COR-L47 (cell line): ENCODE data around the gene CNTNAP2.

Source experiments
- DNase-seq: peaks from one replicate; lab custom pipeline; 2025; lab: John Stamatoyannopoulos, UW

The CNTNAP2 gene

DNA sequence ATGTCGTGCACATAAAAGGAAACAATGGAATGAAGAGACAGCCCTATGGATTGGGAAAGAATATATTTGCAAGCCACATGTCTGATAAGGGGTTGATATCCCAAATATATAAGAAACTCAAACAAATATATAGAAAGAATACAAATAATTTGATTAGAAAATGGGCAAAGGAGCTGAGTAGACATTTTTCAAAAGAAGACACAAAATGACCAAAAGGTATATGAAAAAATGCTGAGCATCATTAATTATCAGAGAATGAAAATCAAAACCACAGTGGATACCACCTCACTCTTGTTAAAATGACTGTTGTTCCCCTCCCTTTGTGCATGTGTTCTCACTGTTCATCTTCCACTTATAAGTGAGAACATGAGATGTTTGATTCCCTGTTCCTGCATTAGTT, 175.3 kb downstream of the CNTNAP2 start:
- DNase-seq = no peak

DNA sequence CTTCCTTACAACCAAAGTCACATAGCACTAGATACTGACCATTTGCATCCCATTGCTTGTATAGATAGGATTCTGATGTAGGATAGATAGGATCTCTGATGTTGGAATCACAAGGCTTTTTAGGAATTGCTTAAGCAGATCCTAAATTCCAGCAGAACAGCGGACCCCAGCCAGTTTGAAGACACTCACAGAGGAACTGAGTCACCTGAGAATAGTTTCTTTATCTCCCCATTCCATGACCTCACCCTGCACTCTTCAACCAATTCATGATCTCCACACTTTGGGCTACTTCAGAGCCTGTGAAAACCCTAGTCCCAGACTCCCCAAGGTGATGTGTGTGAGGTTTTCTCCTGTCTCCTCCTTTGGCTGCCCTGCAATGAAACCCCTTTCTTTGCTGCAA, 179.4 kb downstream of the CNTNAP2 start:
- DNase-seq = no peak

DNA sequence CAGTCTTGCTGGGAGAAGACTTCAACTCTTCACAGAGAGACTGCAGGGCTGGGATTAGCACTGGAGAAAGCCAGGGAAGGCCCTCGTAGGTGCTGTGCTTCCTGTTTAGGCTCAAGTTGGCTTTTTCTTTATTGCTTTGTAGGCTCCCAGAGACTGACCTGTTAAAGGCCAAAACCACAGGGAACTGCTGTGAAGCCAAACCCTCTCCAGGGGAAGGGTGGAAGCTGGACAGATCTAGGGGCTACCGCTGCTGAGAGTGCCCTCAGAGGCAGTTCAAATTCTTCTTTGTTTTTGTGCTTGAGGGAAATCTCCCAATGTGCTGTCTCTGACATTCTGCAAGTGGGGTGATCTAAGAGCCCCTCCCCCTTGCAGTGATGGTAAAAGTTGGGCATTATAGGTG, 198.4 kb downstream of the CNTNAP2 start:
- no peak for DNase-seq

DNA sequence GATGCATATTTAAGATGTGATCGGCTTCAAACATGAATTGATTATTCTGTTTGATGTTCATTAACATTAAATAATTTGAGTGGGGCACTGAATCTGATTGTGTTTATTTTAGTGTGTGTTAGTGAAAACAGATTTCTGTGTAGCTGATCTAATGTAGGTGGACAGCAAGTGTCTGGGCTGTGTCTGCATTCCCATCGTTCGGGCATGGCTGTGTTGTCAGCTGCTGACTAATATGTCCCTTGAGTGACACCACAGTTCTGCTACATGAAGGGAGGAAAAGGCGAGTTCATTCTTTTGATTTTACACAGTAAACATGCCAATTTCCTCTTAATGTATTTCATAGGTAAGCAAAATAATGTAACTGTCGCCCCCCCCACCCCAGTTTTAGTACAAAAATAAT, 203.0 kb downstream of the CNTNAP2 start:
- no peak for DNase-seq

DNA sequence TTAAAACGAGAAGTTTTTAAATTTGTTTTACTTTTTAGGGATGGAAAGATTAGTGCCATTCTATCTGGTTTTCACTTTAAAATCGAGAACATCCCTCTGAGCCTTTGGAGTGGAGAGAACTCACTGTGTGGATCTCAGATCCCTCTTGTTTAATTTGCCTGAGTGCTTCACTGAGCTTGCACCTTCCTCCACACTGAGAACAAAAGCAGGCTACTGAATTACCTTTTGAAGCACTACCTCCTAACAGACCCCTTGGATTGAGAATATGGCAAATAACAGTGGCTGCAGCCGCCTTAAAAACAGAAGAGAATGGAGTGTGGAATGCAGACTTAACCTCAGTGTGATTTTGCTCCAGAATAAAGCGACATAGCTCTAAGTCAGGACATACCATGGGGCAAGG, 204.7 kb downstream of the CNTNAP2 start:
- no peak for DNase-seq

DNA sequence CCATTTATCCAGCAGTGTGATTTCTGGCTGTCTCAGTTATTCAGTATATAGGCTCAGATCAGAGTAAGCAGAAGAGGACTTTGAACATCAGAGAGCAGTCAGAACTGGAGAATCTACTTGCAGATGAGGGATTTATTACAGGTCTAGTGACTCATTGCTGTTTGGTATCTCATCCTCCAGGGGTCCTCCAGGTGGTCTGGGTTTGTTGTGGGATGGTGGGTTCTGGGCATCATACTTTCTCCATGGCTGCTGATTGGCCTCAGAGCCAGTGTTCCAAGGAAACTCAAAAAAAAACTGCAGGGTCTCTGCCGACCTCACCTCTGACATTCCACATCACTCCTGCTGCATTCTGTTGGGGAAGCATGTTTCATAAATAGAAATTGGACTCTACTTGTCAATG, 214.8 kb downstream of the CNTNAP2 start:
- no peak for DNase-seq

DNA sequence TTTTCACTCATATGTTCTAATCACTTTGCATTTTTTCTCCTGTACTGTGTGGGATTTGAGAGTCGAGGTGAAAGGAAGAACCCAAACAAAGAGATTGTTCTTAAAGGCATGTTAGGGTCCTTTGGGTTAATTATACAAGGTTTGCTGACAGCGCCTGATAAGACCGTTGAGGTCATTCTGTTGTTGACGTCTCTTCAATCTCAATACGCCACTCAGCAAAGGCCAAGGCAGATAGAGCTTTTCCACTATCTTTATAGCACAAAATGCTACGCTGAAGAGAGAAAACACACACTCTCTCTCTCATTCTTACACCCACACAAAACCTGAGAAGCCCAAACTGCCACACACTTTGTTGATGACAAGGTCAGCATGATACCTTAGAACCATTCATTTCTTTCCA, 228.7 kb downstream of the CNTNAP2 start:
- DNase-seq = no peak

DNA sequence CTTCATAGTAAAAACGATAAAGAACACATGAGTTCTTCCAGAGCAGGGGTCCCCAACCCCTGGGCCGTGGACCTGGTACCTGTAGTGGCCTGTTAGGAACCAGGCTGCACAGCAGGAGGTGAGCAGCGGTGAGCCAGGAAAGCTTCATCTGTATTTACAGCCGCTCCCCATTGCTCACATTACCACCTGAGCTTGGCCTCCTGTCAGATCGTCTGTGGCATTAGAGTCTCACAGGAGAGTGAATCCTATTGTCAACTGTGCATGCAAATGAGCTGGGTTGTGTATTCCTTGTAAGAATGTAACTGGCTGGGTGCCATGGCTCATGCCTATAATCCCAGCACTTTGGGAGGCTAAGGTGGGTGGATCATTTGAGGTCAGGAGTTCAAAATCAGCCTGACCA, 229.5 kb downstream of the CNTNAP2 start:
- DNase-seq = no peak

DNA sequence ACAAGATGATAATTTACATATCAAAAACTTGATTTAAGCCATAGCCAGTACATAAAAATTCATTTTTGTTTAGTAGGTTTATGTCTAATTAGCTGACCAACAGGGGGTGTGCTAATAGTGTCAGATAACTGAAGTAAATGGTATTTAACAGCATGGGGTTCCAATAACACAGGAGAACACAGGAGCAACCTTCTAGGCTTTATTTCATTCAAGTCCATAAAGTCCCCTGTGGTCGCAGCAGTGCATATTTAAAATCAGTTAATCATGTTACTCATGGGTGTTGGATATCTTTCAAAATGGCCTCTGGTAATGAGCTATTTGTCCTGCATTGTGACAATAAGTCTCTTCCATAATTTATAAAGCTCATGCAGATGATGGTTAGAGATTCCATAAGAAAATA, 238.6 kb downstream of the CNTNAP2 start:
- DNase-seq = peak; percentile 11

DNA sequence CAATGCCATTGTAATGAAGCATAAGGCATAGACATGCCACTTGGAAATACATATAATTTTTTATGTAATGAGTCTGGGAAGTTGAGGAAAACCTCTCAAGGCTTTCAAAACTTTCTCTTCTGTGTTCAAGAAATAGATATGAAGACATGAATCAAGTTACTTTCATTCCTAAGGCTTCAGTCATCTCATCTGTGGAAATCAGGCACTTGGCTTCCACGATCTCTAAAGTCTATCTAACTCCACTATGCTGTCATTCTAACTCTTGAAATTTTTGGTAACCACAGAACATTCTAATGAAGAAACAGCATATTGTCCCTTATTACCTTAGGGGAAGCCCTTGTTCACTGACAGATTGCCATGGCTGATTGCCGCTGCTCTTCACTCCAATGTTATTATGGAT, 242.6 kb downstream of the CNTNAP2 start:
- no peak for DNase-seq

DNA sequence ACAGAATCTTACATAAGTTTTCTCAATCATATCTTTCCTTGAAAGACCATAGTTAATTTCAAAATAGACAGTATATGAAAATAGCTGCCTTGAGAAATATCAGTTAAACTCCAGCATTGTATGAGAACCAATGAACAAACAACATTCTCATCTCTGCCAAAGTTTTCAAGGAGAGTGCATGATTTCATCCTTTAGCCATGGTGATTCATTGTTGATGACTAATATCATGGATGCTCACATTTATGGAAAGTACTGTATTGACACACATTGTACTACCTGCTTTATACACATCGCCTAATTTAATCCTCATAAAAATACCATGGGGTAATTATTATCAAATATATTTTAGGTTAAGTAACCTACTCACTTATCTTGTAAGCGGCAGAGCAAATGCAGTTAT, 250.3 kb downstream of the CNTNAP2 start:
- no peak for DNase-seq

DNA sequence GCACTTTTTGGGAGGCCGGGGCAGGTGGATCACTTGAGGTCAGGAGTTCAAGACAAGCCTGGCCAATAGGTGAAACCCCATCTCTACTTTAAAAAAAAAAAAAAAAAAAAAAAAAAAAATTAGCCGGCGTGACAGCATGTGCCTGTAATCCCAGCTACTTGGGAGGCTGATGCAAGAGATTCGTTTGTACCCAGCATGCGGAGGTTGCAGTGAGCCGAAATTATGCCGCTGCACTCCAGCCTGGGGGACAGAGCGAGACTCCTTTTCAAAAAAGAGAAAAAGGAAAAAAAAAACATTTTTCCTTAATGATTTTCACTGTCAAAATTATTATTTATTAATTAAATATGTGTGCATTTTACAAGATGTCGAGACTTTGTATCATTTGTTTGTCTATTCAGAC, 253.6 kb downstream of the CNTNAP2 start:
- DNase-seq = no peak

DNA sequence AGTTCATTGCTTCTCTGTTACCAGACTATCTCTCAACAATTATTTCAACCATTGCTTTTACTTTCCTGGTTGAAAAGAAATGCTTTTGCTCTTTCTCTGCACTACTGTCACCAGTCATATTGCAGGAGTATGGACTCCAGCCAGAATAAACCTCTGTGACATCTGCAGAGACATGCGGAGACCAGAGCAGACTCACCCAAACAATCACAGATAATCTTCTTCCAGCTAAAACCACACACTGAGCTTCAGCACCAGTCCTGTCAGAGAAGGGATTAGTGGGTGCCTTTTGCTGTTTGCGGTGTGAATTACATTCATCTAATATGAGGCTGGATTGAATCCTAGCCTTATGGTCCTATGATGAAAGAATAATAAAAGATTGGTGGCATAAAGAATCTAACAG, 258.6 kb downstream of the CNTNAP2 start:
- DNase-seq = peak; percentile 2

DNA sequence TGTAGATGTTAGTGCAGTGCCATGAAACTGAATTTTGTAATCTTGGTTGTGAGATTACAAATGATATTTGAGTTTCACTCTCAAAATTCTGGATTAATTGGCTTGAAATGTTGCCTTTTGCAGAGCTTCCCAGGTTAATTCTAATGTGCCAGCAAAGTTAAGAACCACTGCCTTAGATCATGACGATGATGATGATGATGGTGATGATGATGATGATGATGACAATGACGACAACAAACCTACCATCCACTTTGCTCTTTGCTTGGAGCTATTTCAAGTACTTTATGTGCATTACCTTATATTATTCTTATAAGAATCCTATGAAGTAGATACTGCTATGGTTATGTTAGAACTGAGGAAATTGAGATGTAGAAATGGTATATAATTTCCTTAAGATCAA, 261.6 kb downstream of the CNTNAP2 start:
- DNase-seq = no peak

DNA sequence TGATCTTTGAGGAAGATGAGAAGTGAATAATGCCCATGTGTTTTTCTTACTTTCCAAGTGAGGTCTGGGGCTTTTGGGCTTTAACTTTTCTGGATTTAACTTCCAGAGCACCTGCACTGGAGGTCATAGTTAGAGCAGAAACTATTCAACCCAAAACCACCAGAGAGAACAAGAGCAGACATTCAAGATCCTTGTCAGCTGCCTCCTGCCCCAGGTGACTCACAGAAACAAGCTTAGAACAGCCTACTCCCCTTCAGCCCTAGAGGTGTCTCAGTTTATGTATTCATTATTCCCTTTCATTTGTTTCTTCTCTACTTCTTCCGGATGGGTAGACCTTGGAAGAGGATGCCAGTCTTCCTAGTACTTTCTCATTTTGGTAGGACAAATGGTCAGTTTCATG, 270.5 kb downstream of the CNTNAP2 start:
- no peak for DNase-seq

DNA sequence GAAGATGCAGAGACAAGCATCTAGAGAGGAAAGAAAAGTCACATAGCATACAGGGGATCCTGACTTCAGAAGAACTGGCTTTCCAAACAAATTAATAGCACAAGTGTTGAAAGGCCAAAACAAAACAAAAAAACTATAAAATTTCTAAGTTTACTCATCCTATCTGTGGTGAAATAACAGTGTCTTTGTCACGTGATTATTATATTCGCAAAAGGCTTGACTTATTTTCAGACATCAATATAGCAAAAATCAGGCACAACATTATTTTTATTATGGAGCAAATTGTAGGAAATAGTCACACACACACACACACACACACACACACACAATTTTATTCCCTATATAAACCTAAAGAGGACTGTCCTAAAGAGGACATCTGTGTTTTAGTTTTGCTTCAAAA, 272.3 kb downstream of the CNTNAP2 start:
- no peak for DNase-seq

DNA sequence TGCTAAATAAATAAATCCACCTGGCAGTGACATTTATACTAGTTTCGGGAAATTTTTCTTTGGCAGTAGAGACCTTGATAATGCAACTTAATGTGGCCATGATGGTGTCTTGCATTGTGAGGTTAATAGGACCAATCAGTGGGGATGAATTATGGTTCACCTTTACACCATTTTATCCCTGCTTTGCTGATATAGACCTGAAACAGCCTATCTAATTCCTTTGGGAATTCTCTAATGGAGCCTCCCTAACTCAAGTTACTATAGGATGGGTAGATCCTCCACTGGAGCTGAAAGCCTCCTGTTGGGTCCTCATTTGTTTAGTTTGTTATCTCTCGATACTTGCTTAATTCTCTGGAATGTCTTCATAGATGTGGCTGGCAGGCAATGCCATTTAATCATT, 276.7 kb downstream of the CNTNAP2 start:
- DNase-seq = no peak

DNA sequence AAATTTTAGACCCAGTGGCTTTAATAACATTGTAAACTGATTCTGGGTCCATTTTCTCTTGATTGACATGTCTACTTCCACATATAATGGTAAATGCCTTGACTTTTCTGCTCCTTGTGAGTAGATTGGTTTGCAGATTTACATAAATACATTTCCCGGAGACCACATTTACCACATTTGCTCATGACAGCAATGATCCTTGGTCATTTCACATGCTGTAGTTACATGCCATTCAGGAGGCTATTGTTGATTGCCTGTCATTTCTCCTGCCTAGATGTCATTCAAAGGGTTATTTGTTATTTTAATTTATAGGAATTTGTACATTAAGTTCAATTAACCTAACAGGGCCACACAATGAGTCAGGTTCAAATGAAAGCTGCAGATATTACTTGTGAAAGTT, 280.5 kb downstream of the CNTNAP2 start:
- DNase-seq = no peak

DNA sequence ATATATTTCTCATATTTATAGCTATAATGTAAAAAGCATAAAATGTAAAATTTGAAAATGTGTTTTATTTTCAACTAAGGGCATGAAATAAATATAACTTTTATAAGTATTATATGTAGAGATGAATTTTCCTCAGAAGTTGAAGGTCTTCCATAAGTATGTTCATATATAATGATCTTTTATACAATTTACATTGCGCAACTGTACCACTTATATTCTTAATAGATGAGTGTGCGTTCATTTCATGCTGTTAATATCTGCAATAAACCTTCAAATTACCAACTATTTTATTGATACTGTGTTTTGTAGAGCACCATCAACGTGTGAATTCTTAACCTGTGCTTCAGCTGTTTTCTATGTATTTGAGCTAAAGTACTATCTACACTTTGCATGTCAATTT, 285.3 kb downstream of the CNTNAP2 start:
- no peak for DNase-seq

DNA sequence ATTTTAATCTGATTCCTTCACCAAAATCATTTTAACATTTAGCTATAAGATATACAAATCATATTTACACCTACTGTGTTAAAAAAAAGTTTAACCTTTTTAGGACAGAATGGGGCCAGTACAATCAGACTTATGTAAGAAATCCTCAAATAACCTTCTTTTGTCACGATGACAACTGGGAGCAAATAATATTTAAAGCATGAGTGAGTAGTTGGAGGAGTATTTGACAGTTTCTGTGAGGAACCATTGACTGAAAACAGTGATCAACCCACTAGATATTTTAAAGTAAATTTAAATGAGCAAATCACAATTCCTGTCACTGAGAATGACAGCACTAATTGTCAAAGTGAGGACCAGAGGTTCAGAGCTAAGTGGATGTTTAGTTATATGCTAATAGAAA, 289.1 kb downstream of the CNTNAP2 start:
- no peak for DNase-seq

DNA sequence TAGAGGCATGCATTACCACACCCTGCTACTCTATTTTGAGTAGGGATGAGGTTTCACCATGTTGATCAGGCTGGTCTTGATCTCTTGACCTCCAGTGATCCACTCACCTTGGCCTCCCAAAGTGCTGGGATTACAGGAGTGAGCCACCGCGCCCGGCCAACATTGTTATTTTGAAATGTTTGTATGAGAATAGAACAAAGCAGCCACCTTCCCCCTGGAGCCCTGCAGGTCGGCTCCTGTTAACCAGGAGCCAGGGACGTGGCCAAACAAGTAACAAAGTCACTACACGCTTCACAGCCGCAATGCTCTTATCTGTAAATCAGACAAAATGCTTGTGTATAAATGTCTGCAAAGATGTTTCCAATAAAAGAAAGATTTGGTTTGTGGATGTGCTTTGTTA, 295.4 kb downstream of the CNTNAP2 start:
- no peak for DNase-seq

DNA sequence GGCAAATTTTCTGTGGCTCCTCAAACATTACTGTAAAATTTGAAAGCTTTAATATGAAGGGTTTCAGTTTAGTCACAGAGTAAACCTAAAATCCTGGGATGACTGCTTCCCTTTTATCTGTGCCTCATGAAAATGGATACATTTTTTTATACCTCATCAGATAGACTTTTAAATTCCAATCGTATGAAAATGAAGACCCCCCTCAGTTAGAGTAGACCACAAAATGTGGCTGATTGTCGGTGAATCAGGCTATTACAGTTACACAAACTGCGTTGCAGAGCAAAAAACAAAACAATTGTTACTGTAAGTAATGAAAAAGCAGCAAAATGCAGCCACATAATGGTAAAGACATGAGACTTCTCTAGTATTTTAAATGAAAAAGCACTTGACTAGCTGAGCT, 296.2 kb downstream of the CNTNAP2 start:
- DNase-seq = no peak

DNA sequence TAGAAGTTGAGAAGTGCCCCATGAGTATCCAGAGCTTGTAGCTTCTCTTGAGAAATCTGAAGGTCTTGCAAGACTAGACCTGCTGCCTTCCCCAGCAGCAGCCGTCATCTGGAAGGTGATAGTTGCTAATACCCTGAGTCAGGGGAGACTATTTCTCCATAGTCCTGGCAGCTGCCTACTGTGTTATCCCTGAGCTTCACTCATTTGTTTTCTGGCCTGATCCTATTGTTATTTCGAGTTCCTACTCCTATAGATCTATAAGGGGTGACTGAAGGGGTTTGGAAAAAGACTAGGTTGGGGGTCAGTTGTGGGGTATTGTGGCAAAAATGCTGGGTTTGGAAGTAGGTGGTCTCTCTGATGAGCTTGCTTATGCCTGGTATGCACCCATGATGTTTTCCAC, 297.8 kb downstream of the CNTNAP2 start:
- no peak for DNase-seq

DNA sequence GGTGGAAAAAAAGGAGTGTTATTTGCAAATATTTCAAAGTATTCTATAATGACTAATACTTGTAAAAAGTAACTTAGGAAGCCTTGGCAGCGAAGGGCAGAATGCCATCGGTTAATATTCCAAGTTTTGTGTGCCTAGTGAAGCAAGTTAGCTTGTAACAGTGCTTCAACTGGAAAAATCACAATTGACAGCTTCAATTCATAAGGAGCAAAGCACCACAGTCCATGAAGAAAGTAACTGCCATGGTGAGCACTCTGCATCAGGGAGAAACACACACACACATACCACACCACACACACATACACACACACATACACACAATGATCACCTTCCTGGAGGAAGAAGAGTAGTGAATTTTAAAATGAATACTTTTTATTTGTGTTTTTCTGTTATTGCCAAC, 298.3 kb downstream of the CNTNAP2 start:
- DNase-seq = no peak

DNA sequence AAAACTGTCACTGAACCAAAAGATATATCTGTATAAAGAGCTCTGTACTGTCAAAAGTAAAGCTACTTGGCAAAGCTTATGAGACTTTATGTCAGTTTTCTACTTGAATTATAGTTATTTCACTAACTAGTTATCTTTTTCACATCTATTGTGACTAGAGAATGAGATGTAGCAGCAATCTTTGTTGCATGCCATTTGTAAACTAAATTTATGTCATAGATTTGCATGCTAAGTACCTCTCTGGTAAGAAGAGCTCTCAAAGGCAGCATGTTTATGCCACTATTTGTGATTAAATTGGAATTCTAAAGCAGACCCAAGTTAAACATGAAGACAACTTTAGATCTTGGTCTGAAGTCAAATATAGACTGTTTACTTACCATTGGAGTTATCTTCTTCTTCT, 300.6 kb downstream of the CNTNAP2 start:
- DNase-seq = no peak
